NCI-H82 treated with DMSO at 0.1 percent for 48 hours (cell line): Measurements from ENCODE around the gene AGXT.

Source experiments
- DNase-seq: peaks from one replicate; lab custom pipeline; 2025; ENCODE audit not compliant: unreplicated experiment; lab: John Stamatoyannopoulos, UW

The AGXT gene

DNA sequence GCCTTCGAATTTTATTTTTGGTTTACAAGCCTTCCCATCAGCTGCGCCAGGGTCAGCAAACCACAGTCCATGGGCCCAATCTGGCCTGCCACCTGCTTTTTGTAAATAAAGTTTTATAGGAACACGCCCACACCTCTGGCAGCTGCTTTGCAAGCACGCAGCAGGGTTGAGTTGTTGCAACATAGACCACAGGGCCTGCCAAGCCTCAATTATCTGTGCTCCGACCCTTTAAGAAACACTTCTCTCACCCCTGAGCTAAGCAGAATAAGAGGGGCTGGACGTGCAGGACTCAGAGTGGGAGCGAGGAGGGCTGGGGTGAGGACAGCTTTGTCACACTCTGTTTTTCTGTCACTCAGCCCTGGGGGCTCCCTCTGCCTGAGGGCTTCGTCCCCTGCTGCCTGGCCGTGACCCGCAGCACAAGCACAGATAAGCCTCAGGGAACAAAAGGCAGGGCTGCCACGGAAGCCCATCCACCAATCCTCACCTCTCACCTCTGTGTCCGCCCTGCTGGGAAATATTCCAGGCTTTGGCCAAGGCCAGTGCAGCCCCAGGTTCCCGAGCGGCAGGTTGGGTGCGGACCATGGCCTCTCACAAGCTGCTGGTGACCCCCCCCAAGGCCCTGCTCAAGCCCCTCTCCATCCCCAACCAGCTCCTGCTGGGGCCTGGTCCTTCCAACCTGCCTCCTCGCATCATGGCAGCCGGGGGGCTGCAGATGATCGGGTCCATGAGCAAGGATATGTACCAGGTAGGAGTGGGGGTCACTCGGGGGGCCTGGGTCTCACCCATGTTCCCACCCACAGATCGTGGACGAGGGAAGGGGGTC lies at the start of gene AGXT:
TSS of gene AGXT (plus strand) at position 539 of the 823 bp plus-strand sequence. CDS start at position 581, 42 bp downstream.
- no peak for DNase-seq

DNA sequence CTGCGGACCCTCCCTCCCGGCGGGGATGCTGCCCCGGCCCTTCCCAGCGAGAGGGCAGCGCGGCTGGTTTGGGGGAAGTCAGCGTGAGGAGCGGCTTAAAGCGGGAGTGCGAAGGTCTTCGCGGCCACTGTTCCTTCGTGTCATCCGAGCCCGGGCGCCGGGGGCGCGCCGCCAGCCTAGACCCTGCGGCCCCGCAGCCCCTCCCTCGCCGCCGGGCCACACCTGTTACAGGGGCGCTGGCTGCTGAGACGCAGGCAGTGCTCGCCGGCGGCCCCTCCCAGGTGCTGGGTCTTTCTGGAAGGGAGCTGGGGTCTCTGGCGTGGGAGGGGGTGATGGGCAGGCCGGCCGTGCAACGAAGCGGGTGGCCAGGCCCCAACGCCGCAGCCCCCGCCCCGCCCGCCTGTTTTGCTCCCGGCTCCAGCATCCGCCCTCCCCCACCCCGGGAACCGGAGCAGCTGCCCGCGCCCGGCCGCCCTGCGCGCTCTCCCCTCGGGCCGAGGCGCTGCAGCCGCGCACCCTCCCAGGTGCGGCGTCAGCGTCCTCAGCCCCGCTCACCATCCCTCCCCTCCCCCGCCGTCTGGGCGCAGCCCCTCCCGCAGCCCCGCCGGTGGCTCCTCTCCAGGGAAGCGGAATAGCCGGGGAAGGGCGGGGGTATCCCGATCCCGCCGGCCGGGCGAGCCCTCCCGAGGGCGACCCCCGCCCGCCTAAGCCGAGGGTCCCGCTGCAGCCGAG lies 49.3 kb upstream of the AGXT start:
- no peak for DNase-seq

DNA sequence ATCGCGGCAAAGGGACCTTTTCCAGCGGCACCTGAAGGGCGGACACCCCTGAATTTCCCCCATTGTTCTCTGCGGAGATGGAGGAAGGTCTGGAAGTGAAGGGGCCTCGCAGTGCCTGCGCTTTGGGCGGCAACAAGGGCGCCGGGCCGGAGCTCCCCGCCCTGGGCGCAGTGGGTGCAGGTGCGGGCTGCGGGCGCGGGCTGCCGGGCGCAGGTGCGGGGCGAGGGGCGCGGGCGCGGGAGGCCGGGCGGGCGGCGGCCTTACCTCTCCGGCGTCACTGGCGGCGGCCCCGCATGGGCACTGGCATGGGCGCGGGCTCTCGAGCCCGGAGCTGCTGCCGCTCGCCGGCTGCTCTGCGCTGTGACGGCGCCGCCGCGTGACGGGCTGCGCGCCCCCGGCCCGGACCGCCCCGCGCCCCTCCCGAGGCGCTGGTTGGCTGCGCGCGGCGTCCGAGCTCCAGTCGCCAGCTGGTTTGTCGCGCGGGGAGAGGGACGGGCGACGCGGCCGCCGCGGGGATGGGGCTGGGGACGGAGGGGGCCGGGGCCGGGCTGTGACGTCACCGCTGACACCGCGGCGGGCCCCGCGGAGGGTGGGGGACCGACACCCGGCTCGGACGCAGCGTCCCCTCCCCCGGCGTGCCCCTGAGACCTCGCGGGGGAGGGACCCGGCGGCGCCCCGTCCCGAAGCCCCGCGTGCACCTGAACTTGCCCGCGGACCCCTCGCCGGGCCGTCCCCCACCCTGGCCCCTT lies 48.6 kb upstream of the AGXT start, which contains the start of gene KIF1A:
TSS of gene KIF1A (minus strand) at position 362 of the 749 bp plus-strand sequence. CDS start 22,467 bp downstream, outside the sequence.
- peak; percentile 48 for DNase-seq

DNA sequence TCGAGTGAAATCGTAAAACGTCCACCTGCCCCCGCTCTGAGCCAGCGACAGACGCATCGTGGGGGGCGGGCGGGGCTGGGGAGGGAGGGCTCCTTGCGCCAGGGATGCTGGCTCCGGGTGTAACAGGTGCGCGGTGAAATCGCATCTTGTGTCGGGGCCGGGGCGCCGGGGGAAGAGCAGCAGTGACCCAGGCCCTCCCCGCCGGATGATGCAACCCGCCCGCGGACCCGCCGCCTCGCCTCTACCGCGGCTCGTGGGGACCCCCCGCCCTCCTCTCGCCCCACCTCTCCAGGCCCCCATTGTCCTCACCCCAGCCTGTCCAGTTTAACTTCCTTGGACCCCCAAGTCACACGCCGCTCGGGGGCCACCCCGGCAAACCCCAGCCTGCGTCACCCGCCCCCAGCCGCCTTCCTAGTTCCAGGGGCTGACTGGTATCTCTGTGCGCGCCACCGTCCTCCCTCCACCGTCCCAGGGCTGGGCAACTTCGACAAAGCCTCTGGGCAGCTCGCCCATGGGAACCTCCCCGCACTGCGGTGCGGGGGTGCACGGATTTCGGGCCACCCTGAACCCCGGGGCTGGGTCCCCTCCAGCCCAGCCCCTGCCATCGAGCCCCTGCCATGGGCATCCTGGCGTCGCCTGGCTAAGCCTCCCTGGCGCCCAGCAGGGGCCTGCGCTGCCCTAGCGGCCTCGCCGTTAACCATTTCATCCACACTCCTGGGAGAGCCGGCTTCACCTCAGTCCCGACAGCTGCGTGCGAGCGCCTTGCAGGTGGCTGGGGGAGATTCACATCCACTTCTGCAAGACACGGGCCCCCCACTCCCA lies 47.8 kb upstream of the AGXT start:
- DNase-seq: peak; percentile 12

DNA sequence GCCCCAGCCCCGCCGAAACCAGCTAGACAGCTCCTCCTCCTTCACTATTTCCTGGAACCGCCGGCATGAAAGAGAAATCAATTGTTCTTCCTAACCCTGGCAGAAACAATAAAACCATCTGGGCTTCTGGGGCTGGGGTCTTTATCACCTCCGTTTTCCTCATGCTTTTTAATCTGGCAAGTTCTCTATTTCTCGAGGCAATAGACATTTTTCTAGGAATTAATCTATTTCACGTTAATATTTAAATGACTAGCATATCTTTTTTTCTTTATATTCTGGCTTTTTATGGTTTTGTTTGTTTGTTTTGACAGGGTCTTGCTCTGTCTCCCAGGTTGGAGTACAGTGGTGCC lies 47.2 kb upstream of the AGXT start:
- DNase-seq: no peak

DNA sequence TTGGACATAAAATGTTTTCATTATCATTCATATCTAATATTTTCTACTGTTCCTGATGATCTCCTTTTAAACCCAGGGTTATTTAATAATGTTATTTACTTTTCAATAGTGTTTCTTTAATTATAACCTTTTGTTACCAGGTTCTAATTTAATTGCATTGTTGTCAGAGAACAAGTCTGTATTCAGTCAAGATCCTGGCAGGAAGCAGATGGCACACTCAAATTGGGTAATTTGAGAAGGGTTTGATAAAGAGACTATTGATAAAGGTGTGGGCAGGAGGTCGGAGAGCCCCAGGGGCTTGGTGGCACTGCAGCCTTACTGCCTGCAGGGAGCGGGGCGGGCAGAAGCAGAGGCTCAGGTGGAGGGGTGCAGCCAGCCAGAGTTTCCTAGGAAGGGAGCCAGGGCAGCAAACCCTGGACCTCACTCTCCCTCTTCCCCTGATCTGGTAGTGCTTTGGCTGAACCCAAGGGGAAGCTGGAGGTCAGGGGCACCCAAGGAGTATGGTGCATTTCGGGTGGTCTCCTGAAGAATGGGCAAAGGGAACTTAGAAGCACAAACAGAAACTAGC lies 46.3 kb upstream of the AGXT start:
- DNase-seq: no peak

DNA sequence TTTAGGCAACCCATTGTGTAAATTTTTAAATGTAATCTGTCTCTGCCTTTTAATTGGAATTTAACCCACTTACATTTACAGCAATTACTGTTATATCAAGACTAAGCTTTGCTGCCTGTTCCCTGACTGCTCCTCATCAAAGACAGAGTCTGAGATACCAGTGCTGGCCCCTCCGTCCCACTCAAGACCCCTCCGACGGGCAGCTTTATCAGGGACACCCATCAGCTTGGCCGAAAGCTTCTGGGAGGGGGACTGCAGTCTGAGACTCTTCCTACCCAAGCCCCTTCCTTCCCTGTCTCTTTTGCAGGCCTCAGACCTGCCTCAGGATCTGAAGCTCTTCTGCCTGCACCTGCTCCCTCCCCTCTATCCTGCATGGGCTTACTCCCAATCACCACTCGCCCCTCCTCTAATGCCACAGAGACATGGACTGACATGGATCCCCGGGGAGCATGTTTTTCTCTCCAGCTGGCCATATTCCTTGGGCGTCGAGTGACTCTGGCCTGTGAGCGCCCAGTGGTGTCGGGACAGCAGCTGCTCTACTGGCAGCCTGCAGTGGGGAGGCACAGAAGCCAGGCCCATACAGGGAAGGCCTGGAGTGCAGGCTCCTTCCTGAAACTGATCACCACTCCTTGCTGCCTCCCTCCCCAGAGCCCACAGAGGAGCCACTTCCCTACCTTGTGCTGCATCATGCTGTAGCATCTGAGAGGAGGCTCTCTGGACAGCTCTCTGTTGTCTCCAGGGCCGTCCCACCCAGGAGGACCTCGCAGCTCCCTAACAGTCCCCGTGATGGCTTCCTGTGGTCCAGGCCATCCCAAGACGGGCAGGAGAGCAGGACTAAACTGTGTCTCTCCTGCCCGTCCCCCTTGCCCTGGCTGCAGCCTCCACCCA lies 44.9 kb upstream of the AGXT start:
- DNase-seq: no peak

DNA sequence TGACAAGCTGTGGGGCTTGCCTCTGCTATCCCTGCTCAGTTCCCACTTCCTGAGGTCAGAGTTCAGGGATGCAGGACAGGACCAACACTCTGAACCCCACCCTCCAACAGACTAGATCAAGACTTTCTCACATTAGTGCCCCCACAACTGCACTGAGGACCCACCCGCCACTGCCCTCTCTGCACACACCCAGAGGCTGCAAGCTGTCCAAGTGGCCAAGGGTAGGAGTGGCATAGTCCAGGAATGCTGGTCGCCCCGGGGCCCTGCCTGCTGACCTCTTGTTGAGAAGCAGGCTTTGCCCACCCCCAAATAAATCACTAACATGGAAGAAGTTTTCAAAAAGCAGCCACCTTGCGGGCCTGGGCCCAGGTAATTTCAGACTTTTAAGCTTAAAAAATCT lies 43.1 kb upstream of the AGXT start:
- DNase-seq: no peak

DNA sequence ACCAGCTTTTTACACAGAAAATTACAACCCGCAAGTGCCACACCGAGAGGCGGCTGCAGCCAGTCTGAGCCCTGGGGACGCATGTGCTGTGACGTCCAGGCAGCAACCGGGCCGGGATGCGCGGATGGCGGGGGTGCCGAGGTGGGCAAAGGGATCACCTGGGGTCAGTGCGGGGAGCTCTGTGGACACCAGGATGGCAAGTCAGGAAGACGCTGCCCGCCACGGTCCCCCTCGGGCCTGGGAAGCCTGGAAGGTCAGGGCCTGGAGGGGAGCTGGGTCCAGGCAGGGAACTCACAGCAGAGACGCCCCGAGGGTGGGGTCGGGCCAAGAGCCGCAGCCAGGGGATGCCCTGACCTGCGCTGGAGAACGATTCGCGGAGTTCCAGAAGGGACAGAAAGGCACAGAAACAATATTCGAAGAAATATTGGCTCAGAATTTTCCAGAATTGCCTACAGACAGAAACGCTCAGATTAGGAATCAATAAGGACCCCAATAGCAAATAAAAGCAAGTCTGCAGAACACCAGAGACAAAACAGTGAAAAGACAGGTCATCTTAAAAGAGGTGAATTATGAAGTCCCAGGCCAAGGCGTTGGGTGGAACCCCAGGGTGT lies 36.9 kb upstream of the AGXT start:
- DNase-seq: no peak

DNA sequence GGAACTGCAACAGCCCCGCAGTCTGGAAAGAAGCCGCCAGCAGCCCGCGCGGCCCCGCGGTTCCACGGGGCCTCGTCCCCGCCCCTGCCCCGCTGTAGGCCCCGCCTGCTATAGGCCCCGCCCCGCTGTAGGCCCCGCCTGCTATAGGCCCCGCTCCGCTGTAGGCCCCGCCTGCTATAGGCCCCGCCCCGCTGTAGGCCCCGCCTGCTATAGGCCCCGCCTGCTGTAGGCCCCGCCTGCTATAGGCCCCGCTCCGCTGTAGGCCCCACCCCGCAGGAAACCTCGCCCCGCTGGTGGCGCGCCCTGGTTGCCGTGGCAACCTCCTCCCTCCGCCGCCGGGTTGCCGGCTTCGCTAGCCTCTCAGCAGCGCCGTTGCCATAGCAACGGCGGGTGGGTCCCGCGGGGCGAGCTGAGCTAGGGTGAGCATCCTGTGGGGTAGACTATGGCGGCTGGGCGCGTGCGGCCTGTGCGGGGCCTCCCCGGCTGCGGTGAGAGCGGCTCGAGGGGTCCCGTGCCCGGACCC lies 36.4 kb upstream of the AGXT start:
- peak; percentile 75 for DNase-seq

DNA sequence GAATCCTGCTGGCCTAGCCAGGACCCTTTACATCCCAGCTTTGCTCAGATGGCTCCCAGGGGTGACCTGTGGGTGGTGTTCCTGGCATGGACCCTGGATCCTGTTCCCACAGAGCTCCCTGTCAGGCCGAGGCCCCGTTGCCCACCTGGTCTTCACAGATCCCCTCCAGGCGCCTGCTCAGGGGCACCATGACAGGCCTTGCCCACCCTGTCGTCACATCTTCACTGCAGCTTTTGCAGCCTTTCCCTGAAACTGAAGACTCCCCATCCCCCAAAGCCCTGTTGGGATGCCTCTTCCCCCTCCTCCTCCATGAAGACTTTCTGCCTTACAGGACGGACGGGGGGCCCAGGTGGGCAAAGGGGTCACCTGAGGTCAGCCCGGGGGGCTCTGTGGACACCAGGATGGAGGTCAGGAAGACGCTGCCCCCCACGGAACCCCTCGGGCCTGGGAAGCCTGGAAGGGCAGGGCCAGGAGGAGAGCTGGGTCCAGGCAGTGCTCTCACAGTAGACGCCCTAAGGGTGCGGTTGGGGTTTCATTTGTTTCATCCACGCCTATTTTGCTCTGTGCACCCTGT lies 35.6 kb upstream of the AGXT start:
- DNase-seq: no peak

DNA sequence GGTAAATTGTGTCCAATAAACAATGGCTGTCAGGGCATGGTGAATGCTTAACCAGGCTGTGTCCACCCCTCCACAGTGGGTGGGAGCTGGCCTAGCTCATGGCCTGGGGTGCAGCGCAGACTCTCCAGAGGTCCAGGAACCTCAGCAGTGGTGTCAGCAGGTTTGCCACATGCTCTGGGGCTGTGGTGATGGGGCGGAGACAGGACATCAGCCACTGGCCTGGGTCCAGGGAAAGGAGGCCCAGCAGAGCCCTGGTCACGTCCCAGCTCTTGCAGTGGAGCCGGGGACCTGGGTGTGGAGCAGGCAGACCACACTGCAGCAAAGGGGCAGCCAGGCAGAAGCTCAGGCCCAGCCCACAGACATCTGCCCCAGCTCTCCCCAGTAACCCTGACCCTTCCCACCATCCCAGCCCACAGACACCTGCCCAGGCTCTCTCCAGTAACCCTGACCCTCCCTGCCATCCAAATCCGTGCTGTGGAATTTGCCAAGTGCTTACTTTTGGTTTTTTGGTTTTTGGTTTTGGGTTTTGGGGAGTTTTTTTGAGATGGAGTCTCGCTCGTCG lies 34.8 kb upstream of the AGXT start:
- DNase-seq: no peak

DNA sequence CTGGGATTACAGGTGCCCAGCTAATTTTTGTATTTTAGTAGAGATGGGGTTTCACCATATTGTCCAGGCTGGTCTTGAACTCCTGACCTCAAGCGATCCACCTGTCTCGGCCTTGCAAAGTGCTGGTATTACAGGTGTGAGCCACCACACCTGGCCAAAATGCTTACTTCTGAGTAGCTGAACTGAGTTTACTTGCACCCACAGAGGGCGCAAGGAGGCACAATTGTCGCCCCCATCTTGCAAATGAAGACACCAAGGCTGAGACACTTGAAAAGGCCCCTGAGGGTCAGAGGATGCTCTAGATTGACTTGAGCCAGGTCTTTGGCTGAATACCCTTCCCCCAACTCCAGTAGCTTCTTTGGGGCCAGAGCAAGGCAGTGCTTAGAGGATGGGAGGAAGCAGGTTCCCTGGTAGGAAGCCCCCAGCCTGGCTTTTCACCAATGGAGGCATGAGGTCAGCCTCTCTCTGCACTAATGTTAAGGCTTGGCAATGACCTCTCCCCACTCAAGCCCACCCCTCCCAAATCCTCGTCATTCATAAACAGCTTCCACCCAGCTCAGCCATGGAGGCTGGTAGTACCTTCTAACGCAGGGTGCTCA lies 34.1 kb upstream of the AGXT start:
- DNase-seq: no peak

DNA sequence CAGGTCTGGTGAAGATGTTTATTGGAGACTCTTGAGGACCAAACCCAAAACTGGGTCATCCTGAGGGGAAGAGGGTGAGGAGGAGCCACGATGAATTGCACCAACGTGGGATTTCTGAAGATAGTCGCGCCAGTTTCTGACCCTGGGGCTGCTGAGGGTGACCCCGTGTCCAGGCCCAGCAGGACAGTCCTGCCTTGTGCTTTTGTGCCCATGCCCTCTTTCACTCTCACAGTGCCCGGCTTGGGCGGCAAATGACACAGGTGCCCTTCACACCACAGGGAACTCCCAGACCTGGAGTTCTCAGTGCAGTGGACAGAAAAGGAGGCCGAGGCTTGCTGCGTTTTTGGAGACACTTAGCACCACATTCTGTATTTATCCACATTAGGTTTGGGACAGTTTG lies 33.1 kb upstream of the AGXT start:
- no peak for DNase-seq

DNA sequence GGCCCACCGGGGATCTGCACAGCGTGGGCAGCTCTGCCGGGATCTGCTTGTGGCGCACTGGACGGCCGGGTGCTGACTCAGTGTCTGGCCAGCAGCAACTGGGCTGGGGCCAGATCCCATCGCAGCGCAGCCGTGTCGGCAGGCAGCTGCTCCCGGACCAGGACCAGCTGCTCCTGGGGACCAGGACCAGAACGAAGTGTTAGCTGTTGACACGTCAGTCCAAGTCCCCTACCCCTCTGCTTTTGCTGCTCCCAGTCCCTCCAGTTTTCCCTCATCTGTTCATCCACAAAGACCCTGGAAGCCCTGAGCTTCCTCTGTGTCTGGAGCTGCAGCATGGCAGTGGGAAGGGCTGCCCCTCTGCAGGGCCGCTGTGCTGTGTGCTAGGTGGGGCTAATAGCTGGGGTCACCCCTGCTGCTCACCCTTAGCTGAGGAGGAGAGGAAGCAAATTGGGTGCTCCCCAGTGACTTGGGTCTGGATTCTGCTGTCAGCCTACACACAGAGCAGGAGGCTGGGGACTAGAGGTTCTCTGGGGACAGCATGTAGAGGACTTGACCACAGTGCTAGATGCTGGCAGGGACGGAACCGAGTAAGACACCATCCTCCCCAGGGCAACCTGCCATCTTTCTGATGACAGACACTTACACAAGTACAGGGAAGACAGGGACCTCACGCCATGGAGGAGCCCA lies 31.7 kb upstream of the AGXT start:
- DNase-seq: no peak

DNA sequence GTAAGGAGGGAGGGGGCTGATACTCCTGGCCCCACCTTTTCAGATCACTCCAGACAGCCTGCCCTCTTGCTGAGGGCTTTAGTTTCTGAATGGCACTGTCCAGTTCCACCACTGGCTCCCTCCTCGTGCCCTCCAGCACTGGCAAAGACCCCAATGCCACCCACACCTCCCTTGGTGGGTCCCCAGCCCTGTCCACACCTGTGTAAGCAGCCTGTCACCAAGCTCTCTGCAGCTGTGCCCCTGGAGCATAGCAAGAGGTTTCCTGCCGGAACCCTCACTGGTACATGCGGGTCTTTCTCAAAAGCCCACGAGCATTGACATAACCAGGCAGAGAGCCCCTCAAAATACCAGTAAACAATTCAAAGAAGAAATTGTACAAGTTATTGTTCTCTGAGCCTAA lies 31.0 kb upstream of the AGXT start:
- DNase-seq: no peak
